CD4-positive, CD25-positive, alpha-beta regulatory T cell (primary cell): ENCODE results near the gene CCDC146. TPM values are rescaled to one million over a fixed set of nuclear protein-coding genes. Genes with fewer than 3 reads are reported as not detected.

ENCODE experiments used
- ATAC-seq, 2 donors: fragments of 150-1000 bp; cut with Tn5 transposase; one replicate each; pipeline ENCODE4 v1.10.0; 2021; ENCODE audit warnings: low read depth in 2 of 2, moderate number of reproducible peaks in 2 of 2, moderate library complexity in 1 of 2
- DNase-seq, 3 donors: peaks; one replicate each; pipeline versions ENCODE4 v3.0.0 to v3.0.0-alpha.2; 2012 to 2022; ENCODE audit warnings: mixed read lengths in 1 of 3
- H3K27ac ChIP-seq: one replicate; pipeline ENCODE4 v1.7.0; 2013; ENCODE audit warnings: mild to moderate bottlenecking, low read length; ENCODE audit not compliant: insufficient read depth, poor library complexity, severe bottlenecking
- H3K27me3 ChIP-seq: one replicate; pipeline ENCODE4 v1.7.0; 2013; ENCODE audit warnings: low read length; ENCODE audit not compliant: control insufficient read depth, insufficient read depth
- H3K36me3 ChIP-seq: one replicate; pipeline ENCODE4 v1.7.0; 2013; ENCODE audit warnings: mild to moderate bottlenecking, low read length, moderate library complexity; ENCODE audit not compliant: control insufficient read depth, insufficient read depth
- H3K4me1 ChIP-seq: 2 replicates; pipeline ENCODE4 v1.7.0; 2013; ENCODE audit warnings: mild to moderate bottlenecking, low read length; ENCODE audit not compliant: insufficient read depth, control insufficient read depth, poor library complexity, severe bottlenecking
- H3K4me3 ChIP-seq: one replicate; pipeline ENCODE4 v1.7.0; 2013; ENCODE audit warnings: low read depth, mild to moderate bottlenecking, low read length, moderate library complexity
- H3K9me3 ChIP-seq, 2 experiments: 1 replicate in 1 of 2; 2 replicates in 1 of 2; pipeline ENCODE4 v1.7.0; 2013; ENCODE audit warnings: low read length in 2 of 2, mild to moderate bottlenecking in 1 of 2, moderate library complexity in 1 of 2; ENCODE audit not compliant: control insufficient read depth in 2 of 2
- H3K27ac Mint-ChIP-seq, 3 donors: one replicate each; pipeline ENCODE4 v1.8.0; 2020 to 2022; ENCODE audit warnings: mild to moderate bottlenecking in 3 of 3, mixed read lengths in 3 of 3, moderate library complexity in 2 of 3
- H3K27me3 Mint-ChIP-seq: one replicate; pipeline ENCODE4 v1.8.0; 2022; ENCODE audit warnings: mild to moderate bottlenecking, mixed read lengths
- H3K36me3 Mint-ChIP-seq: one replicate; pipeline ENCODE4 v1.8.0; 2020; ENCODE audit warnings: mixed read lengths
- H3K4me1 Mint-ChIP-seq, 4 donors: one replicate each; pipeline ENCODE4 v1.8.0; 2020 to 2022; ENCODE audit warnings: mixed read lengths in 4 of 4, mild to moderate bottlenecking in 1 of 4
- H3K4me3 Mint-ChIP-seq, 4 donors: one replicate each; pipeline ENCODE4 v1.8.0; 2020 to 2022; ENCODE audit warnings: mild to moderate bottlenecking in 4 of 4, mixed read lengths in 4 of 4, moderate library complexity in 3 of 4
- H3K9me3 Mint-ChIP-seq, 7 donors: one replicate each; pipeline ENCODE4 v1.8.0; 2020 to 2022; ENCODE audit warnings: mixed read lengths in 7 of 7, mild to moderate bottlenecking in 3 of 7, moderate library complexity in 2 of 7
- polyA plus RNA-seq, 4 donors: library from polyadenylated mRNA; unstranded; fragments of 300-500 nt; fragmentation: Illumina TruSeq; gene quantifications; one replicate each; pipeline ENCODE4 v1.2.3, GENCODE V29; 2021
- total RNA-seq: library from RNA; stranded (reverse); gene quantifications from one replicate; pipeline ENCODE4 v1.2.3, GENCODE V29; 2022

The CCDC146 gene
- total and polyA plus RNA-seq, 5 donors from 2014 or later, result 1.4 to 20.1 (median 2.9) TPM

DNA sequence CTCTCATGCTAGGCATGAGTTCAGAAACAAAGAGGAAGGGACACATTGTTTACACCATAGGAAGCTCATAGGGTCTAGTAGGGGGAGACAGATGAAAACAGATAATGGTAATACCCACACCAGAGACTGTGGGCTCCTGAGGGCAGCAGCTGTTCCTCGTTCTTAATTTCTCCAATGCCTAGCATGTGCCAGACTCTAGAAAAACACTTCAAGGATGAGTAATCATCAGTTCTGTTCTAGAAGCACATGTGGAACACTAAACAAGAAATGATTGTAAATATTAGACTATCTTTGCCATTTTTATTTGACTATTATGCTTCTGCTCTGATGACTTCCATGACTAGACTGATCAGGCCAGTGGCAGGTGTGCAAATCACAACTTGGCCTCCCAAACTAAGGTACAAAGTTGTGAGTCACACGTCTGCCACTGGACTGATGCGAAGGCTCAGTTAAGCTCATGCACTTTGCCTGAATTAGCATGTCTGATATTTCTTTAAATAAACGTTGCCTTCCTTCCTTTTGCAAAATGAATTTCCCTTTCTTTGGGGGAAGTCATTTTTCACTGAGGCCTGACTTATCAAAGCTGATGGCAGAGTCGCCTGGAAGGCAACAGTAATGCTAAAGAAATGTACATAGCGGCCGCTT is 166.4 kb downstream of the CCDC146 start:
- peaks cover 0 to 4% (median 2%) of the 10 kb centered on the region in 7 donors for H3K9me3 Mint-ChIP-seq
- Histone ChIP-seq H3K27ac (no peak overlapping the region), H3K9me3 (no peaks in the 10 kb centered on the region), H3K4me3 (no peak overlapping the region), H3K27me3 (no peaks in the 10 kb centered on the region), H3K36me3 (no peaks in the 10 kb centered on the region), H3K4me1 (no peaks in the 10 kb centered on the region)
- DNase-seq (no peak), ATAC-seq (no peak)
- no peaks in the 10 kb centered on the region for H3K27me3 Mint-ChIP-seq
- no peaks in the 10 kb centered on the region for H3K4me1 Mint-ChIP-seq
- H3K36me3 Mint-ChIP-seq, result peaks cover 67% of the 10 kb centered on the region
- no peak overlapping the region for H3K4me3 Mint-ChIP-seq
- H3K27ac Mint-ChIP-seq, result no peak overlapping the region

- Histone ChIP-seq H3K4me3 (no peak overlapping the region), H3K9me3 (no peaks in the 10 kb centered on the region), H3K4me1 (no peaks in the 10 kb centered on the region), H3K27ac (no peak overlapping the region), H3K27me3 (no peaks in the 10 kb centered on the region), H3K36me3 (no peaks in the 10 kb centered on the region)
- Mint-ChIP-seq H3K27ac (no peak overlapping the region), H3K4me1 (no peaks in the 10 kb centered on the region), H3K36me3 (peaks cover 62% of the 10 kb centered on the region), H3K27me3 (no peaks in the 10 kb centered on the region), H3K4me3 (no peak overlapping the region), H3K9me3 (peaks cover 0 to 4% (median 2%) of the 10 kb centered on the region in 7 donors)
- ATAC-seq (no peak), DNase-seq (no peak)
Measured at GRCh38 chr7:77289387-77289786, 167.0 kb downstream of the CCDC146 start.

DNA sequence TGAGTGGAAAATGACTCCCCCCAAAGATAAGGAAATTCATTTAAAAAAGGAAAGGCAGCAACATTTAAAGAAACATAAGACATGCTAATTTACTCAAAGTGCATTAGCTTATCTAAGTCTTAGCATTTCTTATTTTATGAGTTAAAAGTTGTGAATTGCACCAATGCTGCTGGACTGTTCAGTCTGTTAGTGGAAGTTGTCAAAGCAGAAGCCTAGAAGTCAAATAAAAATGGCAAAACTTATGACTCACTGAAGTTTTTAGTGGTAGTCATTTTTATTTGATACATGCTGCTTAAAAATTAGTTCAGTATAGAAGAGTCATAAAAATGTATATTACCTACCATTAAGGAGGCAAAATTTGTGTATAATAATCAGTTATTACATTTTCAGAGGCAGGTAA is 168.0 kb downstream of the CCDC146 start:
- H3K36me3 Mint-ChIP-seq, result peaks cover 59% of the 10 kb centered on the region

GRCh38 chr7:77293046-77293445 is 170.6 kb downstream of the CCDC146 start:
- DNase-seq (no peak), ATAC-seq (peak in 1 of 2 donors; percentile 22)
- peak overlapping the region in 1 of 3 donors; percentile 26 for H3K27ac Mint-ChIP-seq
- peaks cover 54% of the 10 kb centered on the region for H3K36me3 Mint-ChIP-seq
- peaks cover 0 to 15% (median 4%) of the 10 kb centered on the region in 7 donors for H3K9me3 Mint-ChIP-seq
- Histone ChIP-seq H3K27ac (no peak overlapping the region), H3K27me3 (no peaks in the 10 kb centered on the region), H3K36me3 (no peaks in the 10 kb centered on the region), H3K4me1 (no peaks in the 10 kb centered on the region), H3K4me3 (no peak overlapping the region), H3K9me3 (no peaks in the 10 kb centered on the region)
- no peaks in the 10 kb centered on the region for H3K4me1 Mint-ChIP-seq
- H3K4me3 Mint-ChIP-seq, result no peak overlapping the region
- H3K27me3 Mint-ChIP-seq, result no peaks in the 10 kb centered on the region

More for the DNA sequence above, 168.0 kb downstream of the CCDC146 start:
- peak overlapping the region in 1 of 3 donors; percentile 45 for H3K27ac Mint-ChIP-seq
- H3K27me3 Mint-ChIP-seq, result no peaks in the 10 kb centered on the region
- Histone ChIP-seq H3K36me3 (no peaks in the 10 kb centered on the region), H3K4me3 (no peak overlapping the region), H3K27ac (no peak overlapping the region), H3K27me3 (no peaks in the 10 kb centered on the region), H3K9me3 (no peaks in the 10 kb centered on the region), H3K4me1 (no peaks in the 10 kb centered on the region)
- no peak for ATAC-seq
- H3K4me3 Mint-ChIP-seq, result no peak overlapping the region
- no peaks in the 10 kb centered on the region for H3K4me1 Mint-ChIP-seq
- H3K9me3 Mint-ChIP-seq, result peaks cover 0 to 4% (median 2%) of the 10 kb centered on the region in 7 donors
- DNase-seq, result no peak

GRCh38 chr7:77295549-77295948 is 173.1 kb downstream of the CCDC146 start:
- Mint-ChIP-seq H3K9me3 (peaks cover 0 to 15% (median 3%) of the 10 kb centered on the region in 7 donors), H3K4me3 (no peak overlapping the region), H3K36me3 (peaks cover 49% of the 10 kb centered on the region), H3K4me1 (no peaks in the 10 kb centered on the region), H3K27ac (no peak overlapping the region), H3K27me3 (no peaks in the 10 kb centered on the region)
- Histone ChIP-seq H3K4me3 (no peak overlapping the region), H3K27ac (no peak overlapping the region), H3K27me3 (no peaks in the 10 kb centered on the region), H3K9me3 (no peaks in the 10 kb centered on the region), H3K36me3 (no peaks in the 10 kb centered on the region), H3K4me1 (no peaks in the 10 kb centered on the region)
- no peak for DNase-seq
- ATAC-seq, result no peak

GRCh38 chr7:77306231-77307067 is 184.0 kb downstream of the CCDC146 start:
- no peak overlapping the region for H3K27ac Mint-ChIP-seq
- peaks cover 58% of the 10 kb centered on the region for H3K36me3 Mint-ChIP-seq
- no peak overlapping the region for H3K4me3 Mint-ChIP-seq
- ATAC-seq, result no peak
- no peaks in the 10 kb centered on the region for H3K4me1 ChIP-seq
- no peaks in the 10 kb centered on the region for H3K9me3 ChIP-seq
- H3K4me1 Mint-ChIP-seq, result peaks cover 0 to 6% (median under 1%) of the 10 kb centered on the region in 4 donors
- no peak overlapping the region for H3K27ac ChIP-seq
- H3K4me3 ChIP-seq, result no peak overlapping the region
- no peak for DNase-seq
- H3K9me3 Mint-ChIP-seq, result peaks cover 0 to 9% (median 3%) of the 10 kb centered on the region in 7 donors
- H3K27me3 ChIP-seq, result no peaks in the 10 kb centered on the region
- no peaks in the 10 kb centered on the region for H3K27me3 Mint-ChIP-seq
- H3K36me3 ChIP-seq, result peaks cover 3% of the 10 kb centered on the region

- Histone ChIP-seq H3K27ac (no peak overlapping the region), H3K4me1 (no peaks in the 10 kb centered on the region), H3K36me3 (peaks cover 8% of the 10 kb centered on the region), H3K27me3 (no peaks in the 10 kb centered on the region), H3K9me3 (no peaks in the 10 kb centered on the region), H3K4me3 (no peak overlapping the region)
- DNase-seq (no peak), ATAC-seq (no peak)
- no peak overlapping the region for H3K27ac Mint-ChIP-seq
- no peaks in the 10 kb centered on the region for H3K27me3 Mint-ChIP-seq
- peaks cover 0 to 6% (median 0%) of the 10 kb centered on the region in 7 donors for H3K9me3 Mint-ChIP-seq
- no peak overlapping the region for H3K4me3 Mint-ChIP-seq
- H3K36me3 Mint-ChIP-seq, result peaks cover 46% of the 10 kb centered on the region
- H3K4me1 Mint-ChIP-seq, result peaks cover 0 to 6% (median 0%) of the 10 kb centered on the region in 4 donors
Measured at GRCh38 chr7:77308792-77309191, 186.4 kb downstream of the CCDC146 start.
